Right lobe of liver (tissue), 6 donors: Measurements from ENCODE around the gene PPIL6. TPM values are rescaled to one million over a fixed set of nuclear protein-coding genes. Genes with fewer than 3 reads are reported as not detected.
A peak's percentile ranks its signal among the peaks of the same experiment; 100 is the strongest.

Experiments
- ATAC-seq, 4 donors: fragments of 200-7000 bp; cut with Tn5 transposase; one replicate each; pipeline ENCODE4 v1.9.1; 2020; ENCODE audit warnings: mild to moderate bottlenecking in 4 of 4, moderate library complexity in 4 of 4
- DNase-seq, 3 donors: peaks; one replicate each; pipeline ENCODE4 v3.0.0-alpha.2; 2020
- H3K27ac ChIP-seq, 3 donors: fragments of 200-600 bp; one replicate each; pipeline ENCODE4 v1.8.0; 2022
- H3K27me3 ChIP-seq, 2 donors: fragments of 200-600 bp; one replicate each; pipeline ENCODE4 v1.8.0; 2022
- H3K36me3 ChIP-seq, 4 donors: fragments of 200-600 bp; sonication (generic) in 1 of 4; one replicate each; pipeline versions ENCODE4 v1.5.1 to v1.8.0; 2017 to 2022; ENCODE audit warnings: control low read depth in 1 of 4
- H3K4me1 ChIP-seq, 4 donors: fragments of 200-600 bp; sonication (generic) in 1 of 4; one replicate each; pipeline versions ENCODE4 v1.5.1 to v1.8.0; 2017 to 2022; ENCODE audit warnings: control low read depth in 1 of 4
- H3K4me3 ChIP-seq, 3 donors: fragments of 200-600 bp; one replicate each; pipeline ENCODE4 v1.8.0; 2022
- H3K9me3 ChIP-seq, 4 donors: fragments of 200-600 bp; sonication (generic) in 1 of 4; one replicate each; pipeline versions ENCODE4 v1.5.1 to v1.8.0; 2017 to 2022; ENCODE audit warnings: control low read depth in 1 of 4
- CTCF ChIP-seq, 4 donors: fragments of 200-600 bp in 3 of 4; fragments of 450-650 bp in 1 of 4; IDR thresholded peaks; one replicate each; pipeline versions ENCODE4 v1.5.1 to v1.8.0; 2016 to 2022; ENCODE audit warnings: antibody characterized with exemption in 4 of 4, mild to moderate bottlenecking in 2 of 4
- POLR2A ChIP-seq: fragments of 450-650 bp; IDR thresholded peaks from one replicate; pipeline ENCODE4 v1.6.1; 2017; ENCODE audit warnings: antibody characterized with exemption, mild to moderate bottlenecking
- WGBS: methylation state at CpG from one replicate; pipeline ENCODE4 v1.1.6; 2018; ENCODE audit warnings: low coverage, low lambda C conversion rate; ENCODE audit not compliant: insufficient coverage; ENCODE audit errors: missing lambda C conversion rate; 5-methylcytosine and 5-hydroxymethylcytosine counted together
- intact Hi-C, 2 donors: fragments of 100-400 bp; cut with DNase I; formaldehyde crosslinking; loops; one replicate each; pipeline versions ENCODE4 v1.11.2 to v1.14.1; 2022
- total RNA-seq, 6 experiments: library from RNA; depleted of rRNA in 2 of 6; stranded (reverse); fragments of >200 nt in 2 of 6; fragmentation: NEBNext Ultra II Directional in 3 of 6; extraction: Animal tissue kit (Norgen Biotek cat#: 25700) in 3 of 6; gene quantifications; one replicate each; pipeline versions ENCODE4 v1.1.0 to v1.2.4, GENCODE V29; 2016 to 2023
- donor health status: DM: no; HTN: yes; CAD: no.
- donor health status: DM: no; HTN: no; CAD: no.
- donor health status: DM: no; HTN: no; CAD: no.
- donor health status: DM: no; HTN: yes; CAD: no.
- donor health status: DM: no; HTN: yes; CAD: no.

The PPIL6 gene
- total RNA-seq, 6 experiments from 2014 or later, result 0.12 to 0.42 (median 0.33) TPM; not detected in 2

- intact Hi-C loops, result loop anchor here in 1 of 2 donors (10.0 kb wide), 1 partner anchor 199 kb away; no protein-coding TSS in a partner anchor
- H3K36me3 ChIP-seq, result peaks cover 0 to 10% (median 0%) of the 10 kb centered on the region in 4 donors
- peak overlapping the region; percentile 99 to 100 (median 100) for H3K27ac ChIP-seq
- H3K4me3 ChIP-seq, result peak overlapping the region; percentile 81 to 92 (median 91)
- no peaks in the 10 kb centered on the region for H3K9me3 ChIP-seq
- 4% methylated on average over 5 of the region's 5 CpGs for WGBS
- no peaks in the 10 kb centered on the region for H3K27me3 ChIP-seq
- ATAC-seq (no peak), DNase-seq (no peak)
- H3K4me1 ChIP-seq, result peaks cover 0 to 37% (median 8%) of the 10 kb centered on the region in 4 donors
- TF ChIP-seq POLR2A, result no peak
- TF ChIP-seq CTCF (IDR thresholded peaks at IDR 0.05), result no peak
Measured at GRCh38 chr6:109383438-109383940, 56.9 kb downstream of the PPIL6 start.

- TF ChIP-seq POLR2A, result peak; percentile 70
- TF ChIP-seq CTCF (IDR thresholded peaks at IDR 0.05), result peak; percentile 55 to 62 (median 56)
- H3K27me3 ChIP-seq, result no peaks in the 10 kb centered on the region
- ATAC-seq, result peak; percentile 81 to 88 (median 85)
- intact Hi-C loops, result loop anchor here in 1 of 2 donors (10.0 kb wide), 1 partner anchor 198 kb away; no protein-coding TSS in a partner anchor
- peak overlapping the region; percentile 99 to 100 (median 100) for H3K27ac ChIP-seq
- peaks cover 0 to 37% (median 8%) of the 10 kb centered on the region in 4 donors for H3K4me1 ChIP-seq
- 0% methylated on average over 25 of the region's 42 CpGs for WGBS
- DNase-seq, result peak; percentile 93 to 96 (median 95)
- H3K9me3 ChIP-seq, result no peaks in the 10 kb centered on the region
- H3K4me3 ChIP-seq, result peak overlapping the region; percentile 81 to 92 (median 91)
- H3K36me3 ChIP-seq, result peaks cover 0 to 17% (median 0%) of the 10 kb centered on the region in 4 donors
Measured at GRCh38 chr6:109382576-109383437, 57.6 kb downstream of the PPIL6 start.

- H3K27me3 ChIP-seq, result no peaks in the 10 kb centered on the region
- no peaks in the 10 kb centered on the region for H3K9me3 ChIP-seq
- H3K4me1 ChIP-seq, result peaks cover 0 to 37% (median 8%) of the 10 kb centered on the region in 4 donors
- peaks cover 0 to 26% (median 4%) of the 10 kb centered on the region in 4 donors for H3K36me3 ChIP-seq
- peak within 1 kb of the TSS; percentile 99 to 100 (median 100) for H3K27ac ChIP-seq
- ATAC-seq, result peak; percentile 77 to 88 (median 86)
- WGBS, result under 1% methylated on average over 25 of the region's 93 CpGs
- DNase-seq, result peak; percentile 94 to 96 (median 95)
- intact Hi-C loops, result loop anchor here in 1 of 2 donors (10.0 kb wide), 1 partner anchor 197 kb away; no protein-coding TSS in a partner anchor
- H3K4me3 ChIP-seq, result peak within 1 kb of the TSS; percentile 81 to 92 (median 91)
- TF ChIP-seq POLR2A, result peak; percentile 98
- no peak for TF ChIP-seq CTCF (IDR thresholded peaks at IDR 0.05)
Measured at GRCh38 chr6:109381747-109382575, 58.5 kb downstream of the PPIL6 start, which contains the start of gene CD164. CD164 (minus strand) TSS chr6:109382467; CDS start chr6:109382378, 89 bp downstream.
